Measurements from ENCODE around the gene CEP112.

DNA sequence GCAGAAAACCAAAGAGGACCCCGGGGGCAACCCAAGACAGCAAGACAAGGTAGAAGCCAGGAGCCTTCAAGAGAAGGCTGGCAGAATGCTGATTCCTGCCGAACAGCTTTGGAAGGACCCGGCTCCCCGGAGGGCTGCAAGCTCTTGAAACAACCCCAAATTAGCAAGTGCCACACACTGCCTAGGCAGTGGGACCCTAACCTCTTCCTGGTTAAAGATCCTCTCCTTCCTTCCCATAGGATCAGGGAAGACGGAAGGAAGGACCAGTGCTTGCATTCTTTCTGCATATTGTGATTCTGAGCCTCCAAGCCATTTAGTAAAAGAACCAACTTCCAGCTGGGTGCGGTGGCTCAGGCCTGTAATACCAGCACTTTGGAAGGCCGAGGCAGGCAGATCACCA is 508.5 kb downstream of the CEP112 start:
- TF ChIP-seq ARNTL (CRISPR knock-in tag; IDR thresholded peaks at IDR 0.05; ENCODE audit: borderline replicate concordance, low read depth), result no peak
- TF ChIP-seq, protein P1, sequence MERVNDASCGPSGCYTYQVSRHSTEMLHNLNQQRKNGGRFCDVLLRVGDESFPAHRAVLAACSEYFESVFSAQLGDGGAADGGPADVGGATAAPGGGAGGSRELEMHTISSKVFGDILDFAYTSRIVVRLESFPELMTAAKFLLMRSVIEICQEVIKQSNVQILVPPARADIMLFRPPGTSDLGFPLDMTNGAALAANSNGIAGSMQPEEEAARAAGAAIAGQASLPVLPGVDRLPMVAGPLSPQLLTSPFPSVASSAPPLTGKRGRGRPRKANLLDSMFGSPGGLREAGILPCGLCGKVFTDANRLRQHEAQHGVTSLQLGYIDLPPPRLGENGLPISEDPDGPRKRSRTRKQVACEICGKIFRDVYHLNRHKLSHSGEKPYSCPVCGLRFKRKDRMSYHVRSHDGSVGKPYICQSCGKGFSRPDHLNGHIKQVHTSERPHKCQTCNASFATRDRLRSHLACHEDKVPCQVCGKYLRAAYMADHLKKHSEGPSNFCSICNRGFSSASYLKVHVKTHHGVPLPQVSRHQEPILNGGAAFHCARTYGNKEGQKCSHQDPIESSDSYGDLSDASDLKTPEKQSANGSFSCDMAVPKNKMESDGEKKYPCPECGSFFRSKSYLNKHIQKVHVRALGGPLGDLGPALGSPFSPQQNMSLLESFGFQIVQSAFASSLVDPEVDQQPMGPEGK (CRISPR knock-in tag; IDR thresholded peaks at IDR 0.05; ENCODE audit: borderline replicate concordance), result no peak
- TF ChIP-seq ZFP3 (CRISPR knock-in tag; IDR thresholded peaks at IDR 0.05), result no peak
- TF ChIP-seq OSR1 (CRISPR knock-in tag; IDR thresholded peaks at IDR 0.05), result no peak
- TF ChIP-seq SNAI2 (CRISPR knock-in tag; IDR thresholded peaks at IDR 0.05), result no peak
